AG04450 (cell line): Measurements from ENCODE around the gene BSPRY. TPM values are rescaled to one million over a fixed set of nuclear protein-coding genes. Genes with fewer than 3 reads are reported as not detected.

Experiments
- CTCF ChIA-PET: fragments of 300-600, 350-600 bp; formaldehyde crosslinking; extraction: SDS; loops from one replicate; lab custom pipeline; 2022; ENCODE audit warnings: antibody characterized with exemption, inconsistent platforms; lab: Charles Lee
- POLR2A ChIA-PET: fragments of 350-600 bp; formaldehyde crosslinking; extraction: SDS; loops from one replicate; lab custom pipeline; 2021; ENCODE audit warnings: antibody characterized with exemption, inconsistent platforms; lab: Yijun Ruan, JAX
- DNase-seq: peaks from one replicate; pipeline ENCODE4 v3.0.0-alpha.2; 2011; ENCODE audit warnings: low read depth, low spot score
- H3K27ac ChIP-seq: one replicate; pipeline ENCODE4 v1.5.1; 2012; ENCODE audit warnings: low read depth, low read length, control low read depth
- H3K27me3 ChIP-seq: one replicate; pipeline ENCODE4 v1.6.0; 2012; ENCODE audit warnings: low read length; ENCODE audit not compliant: control insufficient read depth, insufficient read depth
- H3K4me3 ChIP-seq: 2 replicates; pipeline ENCODE4 v1.5.1; 2011; ENCODE audit warnings: mild to moderate bottlenecking, low read depth, low read length, control low read depth
- H3K9me3 ChIP-seq: 2 replicates; pipeline ENCODE4 v1.5.1; 2012; ENCODE audit warnings: low read length; ENCODE audit not compliant: control insufficient read depth, insufficient read depth
- polyA plus RNA-seq: library from polyadenylated mRNA; depleted of rRNA; stranded (reverse); fragments of >200 nt; gene quantifications from 2 replicates; pipeline ENCODE4 v1.2.3, GENCODE V29; 2011
- TF ChIP-seq, protein P1 (sequence below): IDR thresholded peaks from 2 replicates; pipeline ENCODE4 v1.5.1; 2011; ENCODE audit warnings: low read depth, low read length, control low read depth, inconsistent platforms

Gene BSPRY
- polyA plus RNA-seq, 1 experiment: not detected

DNA sequence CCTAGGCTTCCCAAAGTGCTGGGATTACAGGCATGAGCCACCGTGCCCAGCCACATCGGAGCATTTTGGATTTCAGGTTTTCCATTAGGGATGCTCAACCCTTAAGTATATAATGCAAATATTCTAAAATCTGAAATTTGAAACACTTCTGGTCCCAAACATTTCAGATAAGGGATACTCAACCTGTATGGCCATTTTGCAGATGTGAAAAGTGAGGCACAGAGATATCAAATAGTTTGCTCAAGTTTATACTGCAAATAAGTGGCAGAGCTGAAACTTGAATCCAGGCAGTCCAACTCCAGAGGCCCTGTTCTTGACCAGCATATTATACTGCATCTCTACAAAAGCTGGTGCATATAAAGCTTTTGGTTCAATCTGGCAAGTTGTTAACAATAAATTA lies 11.6 kb upstream of the BSPRY start:
- H3K9me3 ChIP-seq: no peaks in the 10 kb centered on the region
- ChIA-PET CTCF (no interaction called here), POLR2A (no interaction called here)
- no peak for DNase-seq
- TF ChIP-seq, protein P1, sequence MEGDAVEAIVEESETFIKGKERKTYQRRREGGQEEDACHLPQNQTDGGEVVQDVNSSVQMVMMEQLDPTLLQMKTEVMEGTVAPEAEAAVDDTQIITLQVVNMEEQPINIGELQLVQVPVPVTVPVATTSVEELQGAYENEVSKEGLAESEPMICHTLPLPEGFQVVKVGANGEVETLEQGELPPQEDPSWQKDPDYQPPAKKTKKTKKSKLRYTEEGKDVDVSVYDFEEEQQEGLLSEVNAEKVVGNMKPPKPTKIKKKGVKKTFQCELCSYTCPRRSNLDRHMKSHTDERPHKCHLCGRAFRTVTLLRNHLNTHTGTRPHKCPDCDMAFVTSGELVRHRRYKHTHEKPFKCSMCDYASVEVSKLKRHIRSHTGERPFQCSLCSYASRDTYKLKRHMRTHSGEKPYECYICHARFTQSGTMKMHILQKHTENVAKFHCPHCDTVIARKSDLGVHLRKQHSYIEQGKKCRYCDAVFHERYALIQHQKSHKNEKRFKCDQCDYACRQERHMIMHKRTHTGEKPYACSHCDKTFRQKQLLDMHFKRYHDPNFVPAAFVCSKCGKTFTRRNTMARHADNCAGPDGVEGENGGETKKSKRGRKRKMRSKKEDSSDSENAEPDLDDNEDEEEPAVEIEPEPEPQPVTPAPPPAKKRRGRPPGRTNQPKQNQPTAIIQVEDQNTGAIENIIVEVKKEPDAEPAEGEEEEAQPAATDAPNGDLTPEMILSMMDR: no peak
- no peak overlapping the region for H3K4me3 ChIP-seq
- no peak overlapping the region for H3K27ac ChIP-seq
- H3K27me3 ChIP-seq: no peaks in the 10 kb centered on the region

DNA sequence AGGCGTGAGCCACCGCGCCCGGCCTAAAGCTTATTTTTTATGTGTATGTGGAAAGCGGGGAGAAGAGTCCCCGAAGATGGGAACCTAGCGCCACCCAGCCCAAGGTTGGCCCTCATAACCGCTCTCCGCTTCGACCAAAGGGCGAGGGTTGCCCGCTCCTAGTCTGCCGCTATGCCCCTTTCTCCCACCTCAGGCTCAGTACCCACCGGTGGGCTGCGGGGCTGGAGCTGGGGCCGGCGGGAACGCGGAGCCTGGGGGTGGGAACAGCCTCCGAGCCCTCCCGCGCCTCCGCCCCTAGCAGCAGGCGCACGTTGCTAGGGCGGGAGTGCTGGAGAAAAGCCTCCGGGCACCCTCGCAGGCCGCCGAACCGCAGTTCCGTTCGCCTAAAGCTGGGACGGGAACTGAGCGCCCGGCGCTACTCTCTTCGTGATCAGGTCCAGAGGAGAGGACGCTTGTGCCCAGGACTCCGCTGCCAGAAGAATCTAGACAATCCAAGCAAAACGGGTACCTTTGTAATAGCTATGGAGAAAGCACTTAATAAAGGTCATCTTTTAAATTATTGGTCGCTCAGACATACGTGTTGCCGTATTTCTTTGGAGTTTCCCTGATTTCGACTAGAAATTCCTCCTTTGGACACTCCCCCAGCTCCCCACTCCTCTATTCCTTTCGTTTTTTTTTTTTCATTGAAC lies 9.2 kb upstream of the BSPRY start, which contains the start of gene WDR31:
WDR31 (minus strand) TSS at position 265 of the 689 bp plus-strand sequence. CDS start 8,253 bp downstream, outside the sequence.
- H3K27ac ChIP-seq: peak within 1 kb of the TSS; percentile 34

DNA sequence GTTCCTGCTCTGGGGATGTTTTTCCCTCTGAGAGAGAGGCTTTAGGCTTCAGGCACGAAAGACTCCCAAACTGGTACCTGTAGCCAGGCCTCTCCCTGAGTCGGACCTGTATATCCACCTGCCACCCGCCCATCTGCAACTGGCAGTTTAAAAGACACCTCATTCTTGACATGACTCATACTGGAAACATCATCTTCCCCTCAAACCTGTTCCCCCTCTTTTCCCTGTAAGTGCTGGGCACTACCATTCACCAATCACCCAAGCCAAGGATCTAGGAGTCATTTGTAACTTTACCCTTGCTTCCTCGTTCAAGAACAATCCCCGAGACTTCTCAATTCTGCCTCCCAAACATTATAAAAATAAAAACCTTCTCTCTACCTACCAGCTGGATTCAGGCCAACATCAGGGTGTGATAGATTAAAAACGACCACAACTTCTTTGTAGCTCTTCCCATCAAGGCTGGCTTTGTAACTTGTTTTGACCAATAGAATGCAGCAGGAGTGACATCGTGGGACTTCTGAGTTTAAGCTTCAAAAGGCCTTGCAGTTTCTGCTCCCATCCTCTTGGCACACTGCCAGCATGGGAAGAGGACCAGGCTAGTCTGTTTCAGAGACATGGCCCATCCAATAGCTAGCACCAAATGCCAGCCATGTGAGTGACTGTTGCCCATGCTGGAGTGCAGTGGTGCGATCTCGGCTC lies 7.5 kb upstream of the BSPRY start:
- DNase-seq: no peak
- ChIA-PET POLR2A (no interaction called here), CTCF (interaction anchor here (1.3 kb wide), 1 partner anchor 59 kb away, joined by 4 read pairs; the partner anchor contains the start of gene ALAD)
- TF ChIP-seq, protein P1: no peak
- Histone ChIP-seq H3K27ac (no peak overlapping the region), H3K9me3 (no peaks in the 10 kb centered on the region), H3K27me3 (no peaks in the 10 kb centered on the region), H3K4me3 (no peak overlapping the region)

More for the DNA sequence above, 9.2 kb upstream of the BSPRY start, which contains the start of gene WDR31:
- peak within 1 kb of the TSS; percentile 89 for H3K4me3 ChIP-seq
- TF ChIP-seq, protein P1: no peak
- no peaks in the 10 kb centered on the region for H3K9me3 ChIP-seq
- ChIA-PET POLR2A (interaction anchor here (0.6 to 2.0 kb wide), 10 partner anchors 9 to 1871 kb away, joined by 3 to 13 read pairs (median 6); partner anchors contain the start of genes ALAD, BSPRY, C9orf43 and CDC26), CTCF (interaction anchor here (0.6 to 1.9 kb wide), 7 partner anchors 8 to 954 kb away, joined by 3 to 11 read pairs (median 6); partner anchors contain the start of genes ALAD and CDC26)
- peak; percentile 74 for DNase-seq
- H3K27me3 ChIP-seq: no peaks in the 10 kb centered on the region

DNA sequence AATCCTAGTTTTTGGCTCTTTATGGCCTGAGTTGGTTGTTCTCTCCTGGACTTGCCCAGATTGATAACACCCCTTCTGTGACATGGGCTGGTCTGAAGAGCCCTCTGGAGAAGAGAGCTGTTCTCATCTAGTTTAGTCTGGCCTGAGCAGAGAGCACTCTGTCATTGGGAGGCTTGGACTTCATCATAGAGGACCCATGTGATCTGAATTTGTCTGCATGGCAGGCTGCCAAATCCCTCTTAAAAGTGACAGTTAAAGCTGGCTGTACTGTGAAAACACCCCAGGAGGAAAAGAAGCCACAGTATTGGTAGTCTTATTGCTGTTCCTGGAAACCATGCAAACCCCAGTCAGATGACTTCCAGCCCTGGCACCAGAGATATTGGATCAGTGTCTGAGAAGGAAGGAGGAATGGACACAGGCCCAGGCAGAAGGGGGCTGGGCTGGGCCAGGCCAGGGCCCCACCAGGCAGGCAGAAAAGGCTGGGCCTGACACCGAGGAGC lies 5.6 kb upstream of the BSPRY start:
- ChIA-PET POLR2A (no interaction called here), CTCF (no interaction called here)
- no peak for DNase-seq
- peaks cover 13% of the 10 kb centered on the region for H3K27me3 ChIP-seq
- no peaks in the 10 kb centered on the region for H3K9me3 ChIP-seq
- H3K4me3 ChIP-seq: no peak overlapping the region
- TF ChIP-seq, protein P1: no peak
- no peak overlapping the region for H3K27ac ChIP-seq
